T-helper 1 cell (primary cell): ENCODE results near the gene PCDHA1.
A peak's percentile ranks its signal among the peaks of the same experiment; 100 is the strongest.

Experiments
- DNase-seq, 5 donors: peaks; one replicate each; pipeline ENCODE4 v3.0.0-alpha.2; 2012 to 2020

PCDHA1 gene

DNA sequence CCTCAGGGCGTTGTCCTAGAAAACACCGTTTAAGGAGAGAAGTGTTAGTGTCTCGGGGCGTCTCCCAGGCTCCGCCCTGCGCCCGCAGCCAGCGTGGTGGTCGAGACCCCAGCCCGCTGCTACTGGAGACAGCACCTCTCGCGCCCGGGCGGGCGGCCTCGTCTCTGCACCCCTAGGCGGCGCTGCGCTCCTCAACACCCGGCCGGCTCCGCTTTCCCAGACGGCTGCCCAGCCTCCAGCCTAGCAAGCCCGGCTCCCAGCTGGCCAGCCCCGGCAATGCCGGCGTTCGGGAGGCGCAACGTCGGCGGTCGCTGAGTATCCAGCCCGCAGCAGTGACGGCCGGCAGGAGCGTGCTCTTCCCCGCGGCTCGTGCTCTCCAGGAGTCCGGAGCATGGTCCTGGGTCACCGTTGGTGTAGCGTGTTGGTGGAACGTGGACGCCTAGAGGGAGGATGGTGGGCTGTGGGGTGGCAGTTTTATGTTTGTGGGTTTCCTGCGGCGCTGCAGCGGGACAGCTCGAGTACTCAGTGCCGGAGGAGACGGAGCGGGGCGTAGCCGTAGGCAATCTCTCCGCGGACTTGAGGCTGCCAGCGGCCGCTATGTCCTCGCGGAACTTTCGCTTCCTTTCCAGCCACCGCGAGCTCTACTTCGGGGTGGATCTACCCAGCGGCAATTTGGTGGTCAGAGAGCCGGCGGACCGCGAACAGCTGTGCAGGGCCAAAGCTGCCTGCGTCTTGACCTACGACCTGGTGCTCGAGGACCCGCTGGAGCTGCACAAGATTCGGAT is 140.7 kb downstream of the PCDHA1 start:
- DNase-seq: peak in 2 of 5 donors; percentile 10 to 16

DNA sequence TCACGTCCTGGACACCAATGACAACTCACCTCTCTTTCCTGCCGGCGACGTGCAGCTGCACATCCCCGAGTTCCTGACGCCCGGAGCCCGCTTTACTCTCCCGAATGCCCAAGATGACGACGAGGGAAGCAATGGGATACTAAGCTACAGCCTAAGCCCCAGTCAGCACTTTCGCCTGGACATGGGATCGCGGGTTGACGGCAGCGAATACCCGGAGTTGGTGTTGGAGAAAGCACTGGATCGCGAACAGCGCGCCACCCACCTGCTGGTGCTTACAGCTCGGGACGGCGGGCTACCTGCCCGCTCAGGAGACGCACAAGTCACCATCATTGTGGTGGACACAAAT is 141.3 kb downstream of the PCDHA1 start:
- no peak for DNase-seq

DNA sequence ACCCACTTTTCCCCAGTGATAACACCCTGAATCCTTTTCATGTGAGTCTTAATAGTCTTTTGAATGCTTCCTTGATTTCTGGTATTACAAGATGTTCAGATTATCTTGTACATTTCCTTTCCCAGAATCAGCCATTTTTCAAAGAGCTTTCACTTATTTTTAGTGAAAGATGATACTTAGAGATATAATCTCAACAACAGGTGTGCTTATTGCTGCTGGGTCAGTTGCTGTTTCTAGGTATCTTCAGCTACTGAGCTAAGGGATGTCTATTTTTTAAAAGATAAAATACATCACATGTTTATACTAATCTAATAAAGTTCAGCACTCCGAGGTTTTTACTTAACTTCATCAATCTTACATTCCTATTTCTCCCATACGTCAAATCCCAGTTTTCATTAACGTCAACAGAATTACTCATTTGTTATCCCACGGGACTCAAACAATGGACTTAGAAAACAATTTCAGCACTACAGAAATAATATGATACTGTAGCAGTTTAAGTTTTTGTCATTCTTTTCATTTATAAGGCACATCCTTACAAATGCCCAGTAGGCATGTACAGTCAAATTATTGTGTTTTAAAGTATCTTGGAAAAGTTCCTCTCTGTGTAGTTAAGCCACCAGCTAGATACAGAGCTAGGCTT is 149.1 kb downstream of the PCDHA1 start:
- no peak for DNase-seq

DNA sequence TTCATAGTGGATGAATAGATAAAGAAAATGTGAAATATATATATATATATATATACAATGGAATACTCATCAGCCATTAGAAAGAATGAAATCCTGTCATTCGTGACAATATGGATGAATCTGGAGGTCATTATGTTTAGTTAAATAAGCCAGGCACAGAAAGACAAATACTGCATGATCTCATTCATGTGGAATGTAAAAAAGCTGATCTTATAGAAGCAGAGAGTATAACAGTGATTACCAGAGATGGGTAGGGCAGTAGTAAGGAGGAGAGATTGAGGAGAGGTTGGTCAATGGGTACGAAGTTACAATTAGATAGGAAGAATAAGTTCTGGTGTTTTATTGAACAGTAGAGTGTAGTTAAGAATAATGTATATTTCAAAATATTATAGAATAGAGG is 160.6 kb downstream of the PCDHA1 start:
- DNase-seq: no peak

DNA sequence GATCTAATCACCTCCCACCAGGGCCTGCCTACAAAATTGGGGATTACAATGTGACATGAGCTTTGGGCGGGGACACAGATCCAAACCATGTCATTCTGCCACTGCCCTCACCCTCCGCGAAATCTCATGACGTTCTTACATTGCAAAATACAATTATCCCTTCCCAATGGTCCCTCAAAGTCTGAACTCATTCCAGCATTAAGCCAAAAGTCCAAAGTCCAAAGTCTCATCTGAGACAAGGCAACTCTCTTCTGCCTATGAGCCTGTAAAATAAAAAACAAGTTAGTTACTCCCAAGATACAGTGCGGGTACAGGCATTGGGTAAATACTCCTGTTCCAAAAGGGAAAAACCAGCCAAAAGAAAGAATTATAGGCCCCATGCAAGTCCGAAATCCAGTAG is 165.7 kb downstream of the PCDHA1 start:
- DNase-seq: no peak

DNA sequence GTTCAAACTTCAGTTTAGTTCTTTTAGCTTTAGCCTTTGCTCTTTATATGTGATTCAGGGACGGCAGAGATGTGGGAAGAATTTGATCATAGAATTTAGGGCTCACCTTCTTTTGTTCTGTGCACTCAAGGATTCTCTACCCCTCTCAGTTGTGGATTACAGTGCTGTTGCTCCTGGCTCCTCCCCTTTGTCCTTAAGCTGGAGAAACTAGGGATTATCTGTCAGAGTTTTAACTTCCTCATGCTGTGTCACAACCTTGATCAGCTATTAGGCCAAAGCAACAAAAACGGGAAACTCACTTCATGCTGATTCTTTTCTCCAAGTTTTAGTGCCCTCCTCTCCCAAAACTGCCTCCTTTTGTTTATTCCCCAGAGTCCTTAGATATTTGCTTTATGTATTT is 167.3 kb downstream of the PCDHA1 start:
- DNase-seq: no peak

DNA sequence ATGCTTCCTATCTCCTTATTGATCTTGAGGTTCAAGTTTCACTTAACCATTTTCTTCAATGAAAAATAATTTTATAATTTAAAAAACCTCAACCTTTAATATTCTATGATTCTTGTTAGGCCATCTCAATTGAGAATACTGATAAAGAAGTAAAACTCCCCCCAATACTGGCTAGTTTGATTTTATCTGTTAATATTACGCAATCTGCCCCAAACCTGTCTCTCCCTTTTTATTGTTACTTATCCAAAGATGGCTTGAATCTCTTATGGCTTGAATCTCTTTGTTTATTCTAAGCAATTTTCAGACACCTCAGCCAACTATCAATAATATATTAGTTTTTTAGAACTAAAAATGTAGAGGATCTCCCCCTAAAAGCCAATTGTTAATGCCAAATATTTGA is 176.2 kb downstream of the PCDHA1 start:
- DNase-seq: no peak

DNA sequence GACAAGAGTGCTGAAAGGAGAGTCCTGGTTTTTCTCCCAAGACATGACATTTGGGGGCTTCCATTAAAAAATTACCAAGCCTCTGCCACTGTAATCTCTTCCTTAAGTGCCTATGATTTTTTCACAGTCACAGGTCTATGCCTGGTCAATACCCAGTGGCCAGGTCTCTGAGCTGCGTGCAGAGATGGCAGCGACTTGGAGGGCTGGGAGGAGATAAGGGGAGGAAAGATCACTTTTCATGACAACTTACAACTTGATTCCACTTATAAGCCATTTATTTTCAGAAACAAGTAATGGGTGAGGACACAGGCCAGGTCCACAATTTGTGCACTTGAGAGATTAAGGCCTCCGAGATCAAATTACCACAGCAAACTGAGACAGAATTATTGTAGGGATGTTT is 178.4 kb downstream of the PCDHA1 start:
- DNase-seq: no peak

DNA sequence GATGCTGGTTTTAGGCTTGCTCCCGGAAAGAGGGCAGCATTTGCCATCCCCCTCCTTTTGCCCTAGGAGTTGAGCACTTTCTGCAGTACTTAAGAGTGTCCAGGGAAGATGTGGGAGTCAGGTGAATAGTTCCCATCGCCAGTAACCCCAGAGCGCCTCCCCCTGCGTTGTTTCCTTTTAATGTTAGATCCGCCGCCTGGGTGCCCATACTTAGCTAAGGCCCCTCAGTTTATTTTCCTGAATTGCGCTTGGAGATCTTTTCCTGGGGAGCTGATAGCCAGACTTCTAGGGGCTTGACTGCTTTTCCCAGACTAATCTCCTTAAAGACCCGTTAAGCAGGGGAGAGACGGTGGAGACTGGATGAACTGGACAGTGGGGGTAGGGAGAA is 180.0 kb downstream of the PCDHA1 start:
- no peak for DNase-seq

DNA sequence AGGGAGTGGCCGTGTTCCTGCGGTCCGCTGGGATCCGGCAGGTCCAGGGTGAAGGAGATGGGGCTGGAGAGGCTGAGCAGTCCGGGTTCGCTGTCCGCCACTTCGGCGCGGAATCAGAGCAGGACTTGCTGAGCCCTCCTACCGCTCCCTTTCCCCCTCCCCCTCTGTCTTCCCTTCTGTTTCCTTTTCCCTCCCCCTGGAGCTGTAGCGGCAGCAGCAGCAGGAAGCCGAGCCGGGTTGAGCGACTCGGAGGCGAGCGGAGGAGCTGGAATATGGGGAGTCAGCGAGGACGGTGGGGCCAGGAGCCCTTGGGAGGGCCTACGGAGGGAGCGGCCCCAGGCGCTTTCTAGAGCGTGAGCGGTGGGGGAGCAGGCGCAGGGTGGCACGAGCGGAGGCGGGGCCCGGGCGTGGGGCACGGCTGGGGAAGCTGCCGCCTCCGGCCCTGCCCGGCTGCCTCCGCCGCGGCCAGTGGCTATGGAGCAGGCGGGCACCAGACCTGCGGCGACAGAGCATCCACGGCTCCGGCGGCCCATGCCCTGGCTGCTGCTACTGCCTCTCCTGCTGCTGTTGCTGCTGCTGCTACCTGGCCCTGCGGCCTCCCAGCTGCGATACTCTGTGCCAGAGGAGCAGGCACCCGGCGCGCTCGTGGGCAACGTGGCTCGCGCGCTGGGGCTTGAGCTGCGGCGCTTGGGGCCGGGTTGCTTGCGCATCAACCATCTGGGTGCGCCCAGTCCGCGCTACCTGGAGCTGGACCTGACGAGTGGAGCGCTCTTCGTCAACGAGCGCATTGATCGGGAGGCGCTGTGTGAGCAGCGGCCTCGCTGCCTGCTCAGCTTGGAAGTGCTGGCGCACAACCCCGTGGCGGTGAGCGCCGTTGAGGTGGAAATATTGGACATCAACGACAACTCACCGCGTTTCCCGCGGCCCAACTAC is 180.6 kb downstream of the PCDHA1 start, which contains the start of gene PCDHAC2:
Gene PCDHAC2 (plus strand): TSS at position 184 of the 933 bp plus-strand sequence. CDS start 291 bp downstream, at position 475.
- no peak for DNase-seq

DNA sequence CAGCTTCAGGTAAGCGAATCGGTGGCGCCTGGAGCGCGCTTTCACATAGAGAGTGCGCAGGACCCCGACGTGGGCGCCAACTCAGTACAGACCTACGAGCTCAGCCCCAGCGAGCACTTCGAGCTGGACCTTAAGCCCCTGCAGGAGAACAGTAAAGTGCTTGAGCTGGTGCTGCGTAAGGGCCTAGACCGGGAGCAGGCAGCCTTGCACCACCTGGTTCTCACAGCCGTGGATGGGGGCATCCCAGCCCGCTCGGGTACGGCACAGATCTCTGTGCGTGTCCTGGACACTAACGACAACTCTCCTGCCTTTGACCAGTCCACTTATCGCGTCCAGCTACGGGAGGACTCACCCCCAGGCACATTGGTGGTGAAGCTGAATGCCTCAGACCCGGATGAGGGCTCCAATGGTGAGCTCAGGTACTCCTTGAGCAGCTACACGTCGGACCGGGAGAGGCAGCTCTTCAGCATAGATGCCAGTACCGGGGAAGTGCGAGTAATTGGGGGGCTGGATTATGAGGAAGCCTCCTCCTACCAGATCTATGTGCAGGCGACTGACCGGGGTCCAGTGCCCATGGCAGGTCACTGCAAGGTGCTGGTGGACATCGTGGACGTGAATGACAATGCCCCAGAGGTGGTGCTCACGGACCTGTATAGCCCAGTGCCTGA is 181.4 kb downstream of the PCDHA1 start:
- DNase-seq: no peak

DNA sequence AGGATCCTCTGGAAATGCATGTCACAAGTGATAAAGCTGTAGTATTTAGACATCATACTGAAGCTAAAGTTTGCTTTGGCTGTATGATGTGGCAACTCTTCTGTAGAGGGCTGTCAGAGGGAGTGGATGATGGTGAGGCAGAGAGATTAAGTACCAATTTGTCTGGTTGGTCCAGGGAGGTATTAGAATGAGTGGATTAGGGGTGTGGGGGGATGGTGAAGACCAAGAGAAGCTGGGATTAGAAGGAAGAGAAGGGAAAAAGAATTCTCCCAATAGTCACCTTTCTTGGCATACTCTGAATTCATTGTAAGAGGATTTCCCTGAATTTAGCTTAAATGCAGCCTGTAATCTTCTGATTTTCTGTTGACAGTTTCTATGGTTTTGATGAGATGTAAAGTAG is 183.9 kb downstream of the PCDHA1 start:
- no peak for DNase-seq

DNA sequence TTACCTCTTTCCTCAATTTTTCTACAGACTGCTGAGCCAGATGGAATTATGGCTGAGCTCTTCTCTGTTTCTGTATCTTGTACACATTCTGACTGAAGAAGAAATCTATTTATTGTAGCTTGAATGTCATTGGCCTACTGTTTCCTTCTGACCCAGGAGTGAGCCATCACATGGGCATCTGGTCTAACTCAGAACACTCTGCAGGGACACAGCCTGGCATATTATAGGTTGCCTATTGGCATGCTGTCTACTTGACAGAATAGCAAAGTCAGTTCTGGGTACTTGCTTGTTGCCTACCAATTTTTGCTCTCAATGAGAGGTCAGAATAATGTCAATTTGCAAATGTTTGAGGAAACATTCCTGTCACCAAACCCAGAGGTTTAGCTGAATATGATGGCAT is 187.6 kb downstream of the PCDHA1 start:
- DNase-seq: no peak

DNA sequence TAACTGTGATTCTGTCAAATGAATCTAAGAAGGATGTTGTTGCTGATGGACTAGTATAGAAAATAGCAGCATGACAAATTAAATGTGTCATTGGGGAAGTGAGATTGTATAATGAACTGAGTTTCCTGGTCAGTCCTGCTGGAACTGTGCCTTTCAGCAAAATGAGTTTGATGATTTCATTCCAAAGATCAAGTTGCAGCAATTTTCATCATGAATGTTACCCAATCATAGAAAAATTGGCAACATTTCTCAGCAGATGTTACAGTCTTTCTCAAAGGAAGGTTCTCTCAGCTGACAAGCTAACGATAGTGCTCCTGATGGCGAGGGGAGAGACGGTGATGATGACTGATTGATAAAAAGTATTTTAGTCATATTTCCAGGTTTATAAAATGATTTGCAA is 191.1 kb downstream of the PCDHA1 start:
- DNase-seq: no peak

DNA sequence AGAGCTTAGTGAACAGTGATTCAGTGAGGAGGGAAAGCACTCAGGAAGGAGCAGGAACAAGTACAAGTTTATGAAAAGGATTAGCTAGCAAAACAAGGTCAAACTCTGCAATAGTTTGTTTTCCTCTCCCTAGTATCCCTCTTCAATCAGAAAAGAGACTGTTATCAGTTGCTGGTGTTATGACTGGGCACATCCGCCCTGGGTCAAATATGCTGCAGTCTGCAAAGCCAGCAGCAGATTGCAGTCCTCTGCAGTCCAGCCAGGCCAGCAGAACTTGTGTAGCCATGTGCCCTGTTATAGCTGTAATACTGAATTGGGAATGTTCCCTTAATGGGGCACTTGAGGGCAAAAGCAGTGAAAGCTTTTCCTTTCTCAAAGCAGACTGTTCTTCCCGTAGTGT is 192.3 kb downstream of the PCDHA1 start:
- DNase-seq: no peak

DNA sequence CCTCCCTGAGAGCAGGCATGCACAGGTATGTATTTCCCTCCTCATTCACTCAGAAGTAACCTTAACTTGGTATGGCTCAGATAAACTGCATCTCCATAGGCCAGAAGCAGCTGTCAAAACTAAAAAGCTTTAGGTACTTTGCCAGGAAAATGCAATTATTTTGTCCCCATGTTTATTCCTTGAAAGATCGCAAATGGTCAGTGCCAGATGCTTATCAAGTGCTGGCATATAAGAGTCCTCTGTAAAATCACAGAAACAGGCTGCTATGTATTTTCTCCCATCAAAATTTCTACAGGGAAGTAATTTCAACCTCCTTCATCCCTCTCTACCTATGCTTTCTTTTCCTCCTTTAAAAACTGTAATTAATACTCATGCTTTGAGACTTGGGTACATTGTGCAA is 193.0 kb downstream of the PCDHA1 start:
- DNase-seq: no peak

DNA sequence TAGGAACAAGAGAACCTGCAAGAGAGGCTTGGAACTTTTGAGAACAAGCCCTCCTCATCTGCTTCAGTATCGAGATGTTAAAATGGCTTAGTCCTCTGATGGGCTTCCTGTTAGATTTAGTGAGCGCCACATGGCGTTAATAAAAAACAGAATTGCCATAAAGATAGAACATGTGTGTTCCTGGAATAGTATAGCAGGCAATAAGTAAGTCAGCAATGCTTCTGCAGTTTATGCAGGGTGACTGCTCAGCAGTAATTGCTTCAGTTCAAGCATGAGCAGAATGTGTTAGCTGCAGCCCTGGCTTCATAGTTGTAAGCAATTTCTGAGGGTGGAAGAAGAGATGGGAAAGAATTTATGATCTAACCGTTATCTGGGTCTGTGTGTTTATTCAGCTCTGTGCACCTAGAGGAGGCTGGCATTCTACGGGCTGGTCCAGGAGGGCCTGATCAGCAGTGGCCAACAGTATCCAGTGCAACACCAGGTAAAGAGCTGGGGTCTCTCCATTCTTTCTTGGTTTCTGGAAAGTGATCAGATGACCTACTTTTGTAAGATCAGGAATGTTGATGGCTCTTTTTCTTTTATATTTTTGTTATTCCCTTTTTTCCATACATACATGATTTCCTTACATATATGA is 196.3 kb downstream of the PCDHA1 start:
- DNase-seq: no peak

DNA sequence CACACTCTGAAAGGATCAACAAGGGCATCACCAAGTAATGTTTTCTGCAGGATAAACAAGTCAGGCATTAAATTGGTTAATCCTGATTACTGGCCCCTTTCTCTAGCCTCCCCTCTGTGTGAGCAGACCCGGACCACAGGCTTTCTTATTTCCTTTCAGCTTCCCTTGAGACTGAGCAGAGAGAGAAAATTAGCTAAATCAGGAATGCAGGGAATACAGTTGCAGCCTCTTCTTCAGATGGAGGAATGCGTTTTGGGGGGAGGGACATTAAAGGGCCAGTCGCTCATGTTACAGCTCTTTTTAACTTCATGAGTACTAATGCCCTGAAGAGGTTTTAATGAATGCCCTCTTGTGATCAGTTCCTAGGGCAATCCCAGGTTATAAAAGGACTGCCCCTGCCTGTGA is 200.2 kb downstream of the PCDHA1 start:
- no peak for DNase-seq

DNA sequence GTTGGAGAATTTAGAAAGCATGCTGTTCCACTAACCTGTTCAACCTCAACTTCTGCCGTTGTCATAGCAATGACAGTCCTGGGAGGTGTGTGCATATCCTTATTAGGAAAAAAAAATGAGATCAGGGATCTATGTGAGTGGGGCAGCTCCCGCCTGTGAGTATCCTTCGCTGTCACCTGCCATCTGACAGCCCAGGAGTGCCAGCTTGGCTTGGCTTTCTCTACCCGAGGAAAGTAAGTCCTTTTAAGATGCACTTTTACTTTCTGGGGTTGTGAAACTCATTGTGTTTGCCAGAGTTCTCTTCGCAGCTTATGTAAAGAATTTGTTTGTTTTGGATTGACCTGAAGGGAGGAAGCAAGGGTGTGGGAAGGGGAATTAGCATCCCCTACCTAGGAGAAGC is 202.2 kb downstream of the PCDHA1 start:
- no peak for DNase-seq

DNA sequence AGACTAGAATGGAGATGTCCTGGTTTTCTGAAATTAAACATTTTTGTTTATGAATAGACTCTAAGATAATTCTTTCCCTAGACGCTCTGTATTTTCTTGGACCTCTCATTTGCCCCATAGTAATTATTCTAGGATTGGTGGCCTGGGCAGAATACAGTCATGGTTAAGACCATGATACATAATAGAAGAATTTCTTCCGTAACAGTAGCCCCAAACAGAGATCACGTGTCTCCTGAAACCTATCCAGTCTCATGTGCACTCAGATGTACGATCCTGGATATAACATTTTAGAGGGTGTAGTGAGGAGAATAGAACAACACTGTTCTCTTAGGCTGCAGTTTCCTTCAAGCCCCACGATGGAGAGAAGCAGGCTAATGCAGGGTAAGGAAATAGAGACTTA is 202.7 kb downstream of the PCDHA1 start:
- no peak for DNase-seq

DNA sequence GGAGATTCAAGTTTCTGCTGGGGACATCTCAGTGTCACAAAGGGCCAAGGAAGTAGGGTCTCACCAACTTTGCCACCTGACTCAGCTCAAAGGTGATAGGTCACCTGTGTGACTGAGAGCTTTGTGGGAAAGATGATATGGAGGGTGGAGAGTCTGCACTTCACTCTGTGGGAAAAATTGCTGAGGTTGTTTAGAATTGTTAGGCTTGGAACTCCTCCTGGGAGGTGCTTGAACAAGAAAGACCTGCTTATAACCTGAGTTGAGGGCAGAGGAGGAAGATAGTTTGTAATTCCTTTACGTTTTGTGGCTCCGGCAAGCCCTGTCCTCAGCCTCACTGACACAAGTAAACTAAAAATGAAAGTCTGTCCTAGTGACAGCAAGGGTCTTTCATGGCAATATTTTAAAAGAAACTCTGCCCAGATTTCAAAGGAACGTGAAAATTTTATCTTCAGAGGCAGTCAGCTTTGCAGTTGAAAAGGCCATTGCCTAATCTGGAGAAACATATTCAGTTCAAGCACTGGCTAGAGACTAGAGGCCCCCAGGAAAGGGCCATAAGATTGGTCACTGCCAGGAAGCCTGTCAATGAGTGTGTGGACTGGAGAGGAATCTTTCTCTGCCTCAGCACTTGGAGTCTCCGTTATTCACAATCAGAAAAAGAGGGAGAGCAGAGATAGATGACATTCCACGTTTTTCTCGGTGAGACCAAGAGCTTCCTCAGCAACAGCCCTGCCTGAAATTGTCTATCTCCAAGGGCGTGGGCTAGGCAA is 203.5 kb downstream of the PCDHA1 start:
- no peak for DNase-seq

DNA sequence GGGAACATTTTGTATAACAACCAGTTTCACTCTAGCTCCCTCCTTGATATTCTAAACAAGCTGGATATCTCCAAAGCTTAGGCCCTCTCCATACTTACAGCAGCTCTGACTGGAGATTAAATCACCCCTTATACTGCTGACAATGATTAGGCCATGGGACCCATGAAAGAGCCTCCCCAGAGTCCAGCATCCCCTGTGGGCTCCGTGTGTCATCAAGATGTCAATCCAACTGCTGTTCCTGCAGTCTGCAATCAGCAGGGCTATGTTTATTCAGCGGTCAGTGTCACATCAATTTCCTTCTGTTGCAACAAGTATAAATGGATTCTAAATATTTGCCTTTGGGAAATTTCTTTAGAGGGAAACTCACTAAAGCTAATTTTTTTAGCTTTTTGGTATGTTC is 206.9 kb downstream of the PCDHA1 start:
- no peak for DNase-seq
